Fibroblast of the aortic adventitia (primary cell): ENCODE measurements around the gene TMEM236. TPM values are rescaled to one million over a fixed set of nuclear protein-coding genes. Genes with fewer than 3 reads are reported as not detected.

Experiments
- DNase-seq: peaks from one replicate; pipeline ENCODE4 v3.0.0-alpha.2; 2010; ENCODE audit warnings: low read depth
- H3K4me3 ChIP-seq: 2 replicates; pipeline ENCODE4 v1.5.1; 2011; ENCODE audit warnings: low read depth, mild to moderate bottlenecking, control low read depth, low read length, moderate library complexity
- total RNA-seq: library from RNA; depleted of rRNA; stranded (reverse); fragments of >200 nt; gene quantifications from 2 replicates; pipeline ENCODE4 v1.2.3, GENCODE V29; 2012; ENCODE audit warnings: low replicate concordance
- TF ChIP-seq, protein P1 (sequence below): IDR thresholded peaks from 2 replicates; pipeline ENCODE4 v1.5.1; 2011; ENCODE audit warnings: mild to moderate bottlenecking, low read length, control low read depth, inconsistent platforms; ENCODE audit not compliant: insufficient read depth

The TMEM236 gene
- 0.09 and 0.16 TPM in 2 replicates for total RNA-seq

DNA sequence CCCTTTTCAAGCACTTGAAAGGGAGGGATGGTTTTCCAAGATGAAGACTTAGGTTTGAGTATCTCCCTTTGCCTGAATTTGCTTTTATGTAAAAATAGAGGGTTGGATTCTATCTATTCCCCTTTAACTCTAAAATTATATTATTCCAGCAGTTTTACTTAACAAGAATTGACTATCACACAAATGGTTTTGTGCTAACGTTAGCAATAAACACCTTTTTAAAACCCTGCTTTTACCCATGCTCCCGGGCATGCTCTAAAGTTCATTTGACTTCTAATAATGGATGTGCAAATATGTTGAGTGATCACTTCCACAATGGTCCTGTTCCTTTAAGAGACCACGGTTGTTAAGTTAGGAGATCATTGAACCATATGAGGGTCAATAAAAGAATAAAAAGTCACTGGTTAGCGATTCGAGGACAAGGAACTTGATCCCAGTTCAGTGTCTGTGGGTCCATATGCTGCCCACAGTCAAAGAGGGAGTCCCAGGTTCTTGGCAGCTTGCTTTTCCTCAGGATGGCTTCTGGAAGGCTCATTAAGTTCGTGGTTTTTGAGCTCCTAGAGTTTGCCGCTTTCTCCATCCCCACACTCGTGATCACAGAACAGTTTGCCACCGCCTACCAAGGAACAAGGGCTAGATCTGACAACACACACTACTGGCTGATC lies at the start of gene TMEM236:
Gene TMEM236, plus strand, starts transcription at position 421 of the 665 bp plus-strand sequence. Its CDS starts 95 bp downstream, at position 516.
- no peak for DNase-seq
- TF ChIP-seq, protein P1, sequence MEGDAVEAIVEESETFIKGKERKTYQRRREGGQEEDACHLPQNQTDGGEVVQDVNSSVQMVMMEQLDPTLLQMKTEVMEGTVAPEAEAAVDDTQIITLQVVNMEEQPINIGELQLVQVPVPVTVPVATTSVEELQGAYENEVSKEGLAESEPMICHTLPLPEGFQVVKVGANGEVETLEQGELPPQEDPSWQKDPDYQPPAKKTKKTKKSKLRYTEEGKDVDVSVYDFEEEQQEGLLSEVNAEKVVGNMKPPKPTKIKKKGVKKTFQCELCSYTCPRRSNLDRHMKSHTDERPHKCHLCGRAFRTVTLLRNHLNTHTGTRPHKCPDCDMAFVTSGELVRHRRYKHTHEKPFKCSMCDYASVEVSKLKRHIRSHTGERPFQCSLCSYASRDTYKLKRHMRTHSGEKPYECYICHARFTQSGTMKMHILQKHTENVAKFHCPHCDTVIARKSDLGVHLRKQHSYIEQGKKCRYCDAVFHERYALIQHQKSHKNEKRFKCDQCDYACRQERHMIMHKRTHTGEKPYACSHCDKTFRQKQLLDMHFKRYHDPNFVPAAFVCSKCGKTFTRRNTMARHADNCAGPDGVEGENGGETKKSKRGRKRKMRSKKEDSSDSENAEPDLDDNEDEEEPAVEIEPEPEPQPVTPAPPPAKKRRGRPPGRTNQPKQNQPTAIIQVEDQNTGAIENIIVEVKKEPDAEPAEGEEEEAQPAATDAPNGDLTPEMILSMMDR = no peak
- H3K4me3 ChIP-seq = no peak within 1 kb of the TSS

DNA sequence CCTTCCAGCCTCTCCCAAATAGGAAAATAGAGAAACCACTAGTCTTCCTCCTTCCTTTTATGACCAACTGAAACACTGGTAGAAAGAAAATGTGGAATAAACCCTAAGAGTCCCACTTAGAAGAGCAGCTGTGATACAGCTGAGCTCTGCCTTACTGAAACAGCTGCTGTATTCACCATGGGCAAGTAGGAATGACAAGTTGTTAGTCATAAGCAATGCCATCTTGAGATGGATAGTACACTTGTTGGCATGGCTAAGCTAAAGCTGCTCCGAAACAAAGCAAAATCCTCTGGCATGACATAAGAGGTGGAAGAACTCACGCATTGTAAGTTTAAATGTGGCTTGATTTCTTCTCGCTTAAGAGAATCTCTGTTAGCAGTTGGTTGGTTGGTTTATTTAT lies 48.3 kb upstream of the TMEM236 start:
- H3K4me3 ChIP-seq = no peak overlapping the region
- TF ChIP-seq, protein P1 = no peak
- no peak for DNase-seq

DNA sequence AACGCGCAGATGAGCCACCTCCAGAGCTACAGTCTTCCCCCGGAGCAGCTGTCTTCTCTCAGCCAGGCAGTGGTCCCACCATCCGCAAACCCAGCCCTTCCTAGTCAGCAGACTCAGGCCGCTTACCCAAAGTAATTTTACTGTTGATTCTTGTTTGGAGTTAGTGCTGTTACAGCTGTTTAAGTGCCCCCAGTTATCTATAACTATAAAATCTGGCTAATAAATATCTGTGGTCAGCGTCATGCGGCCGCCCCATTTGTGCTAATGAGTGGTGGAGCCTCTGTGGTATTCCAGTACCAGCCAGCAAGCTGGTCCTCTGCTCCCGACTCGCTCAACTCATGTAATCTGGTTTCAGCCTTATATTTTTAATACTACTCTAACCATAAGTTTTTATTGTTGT lies 43.2 kb upstream of the TMEM236 start:
- H3K4me3 ChIP-seq = no peak overlapping the region
- TF ChIP-seq, protein P1 = no peak
- no peak for DNase-seq

DNA sequence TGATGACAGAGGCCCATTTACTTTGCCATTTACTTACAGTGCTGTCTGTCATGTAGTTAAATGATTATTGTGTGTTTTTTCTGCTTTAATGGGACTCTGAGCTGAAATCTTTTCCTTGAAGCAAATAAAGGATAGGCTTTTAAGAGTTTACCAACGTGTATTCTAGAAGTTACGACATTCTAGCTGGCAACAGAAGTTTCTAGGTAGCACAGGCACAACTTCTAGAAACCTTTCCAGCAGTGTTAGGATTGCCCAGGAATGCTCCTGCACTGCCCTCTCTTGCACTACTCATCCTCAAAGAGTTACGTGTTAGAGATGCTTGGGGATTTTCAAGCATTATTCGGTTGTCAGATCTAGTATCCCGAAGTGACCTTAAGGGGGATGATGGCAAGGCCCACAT lies 42.5 kb upstream of the TMEM236 start:
- DNase-seq = no peak
- no peak overlapping the region for H3K4me3 ChIP-seq
- TF ChIP-seq, protein P1 = no peak

DNA sequence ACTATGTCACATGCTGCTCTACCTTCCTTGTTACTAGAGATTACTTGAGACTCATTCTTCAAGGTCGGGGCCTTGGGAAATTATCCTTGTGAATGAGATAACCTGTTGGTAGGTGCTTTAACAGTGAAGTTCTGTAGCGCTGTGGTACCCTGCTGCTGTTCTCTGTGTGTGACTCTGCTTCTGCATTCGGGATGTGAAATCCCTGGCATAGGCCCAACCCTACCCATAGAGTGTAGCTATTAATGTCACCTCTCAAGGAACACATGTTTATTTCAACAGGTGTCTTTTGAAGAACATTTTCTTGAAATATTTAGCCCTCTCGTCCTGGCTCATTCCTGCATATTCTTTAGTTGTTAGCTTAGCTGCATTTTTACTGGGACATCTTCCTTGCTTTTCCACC lies 41.8 kb upstream of the TMEM236 start:
- TF ChIP-seq, protein P1 = no peak
- no peak overlapping the region for H3K4me3 ChIP-seq
- no peak for DNase-seq

- no peak for DNase-seq
- no peak overlapping the region for H3K4me3 ChIP-seq
- TF ChIP-seq, protein P1 = no peak
Observed at GRCh38 chr10:17712053-17712452, 39.9 kb upstream of the TMEM236 start.
